ENCODE results near the gene SEPHS1.
"Not testable (repeated sequence)": the region's sequence is repeated elsewhere in the genome, so short reads cannot be mapped to it uniquely, and the experiment has no call there.

Gene SEPHS1

GRCh38 chr10:13331646-13332045, 16.4 kb downstream of the SEPHS1 start:
- no peak for DNase-seq (ENCODE audit: low read depth in 1 of 2, low spot score in 1 of 2)
- TF ChIP-seq SPI1 (IDR thresholded peaks at IDR 0.05; ENCODE audit: borderline replicate concordance, low read depth) = no peak
- TF ChIP-seq GABPA (IDR thresholded peaks at IDR 0.05; ENCODE audit: low read depth) = no peak
- no peak for TF ChIP-seq REST (IDR thresholded peaks at IDR 0.05; ENCODE audit: insufficient replicate concordance, low read depth)
- no peak for TF ChIP-seq CTCF (IDR thresholded peaks at IDR 0.05; ENCODE audit: insufficient read depth, low read length)
- TF ChIP-seq POLR2AphosphoS5 (IDR thresholded peaks at IDR 0.05; ENCODE audit: low read depth) = no peak
- H3K4me3 ChIP-seq (replicated peaks; ENCODE audit: insufficient read depth, low read length) = no peak overlapping the region

GRCh38 chr10:13330980-13331379, 17.1 kb downstream of the SEPHS1 start:
- not testable (repeated sequence) for H3K4me3 ChIP-seq (replicated peaks; ENCODE audit: insufficient read depth, low read length); H3K27ac ChIP-seq (replicated peaks); H3K27me3 ChIP-seq (ENCODE audit: insufficient read depth, poor library complexity, severe bottlenecking); DNase-seq (ENCODE audit: low read depth in 1 of 2, low spot score in 1 of 2)

More at GRCh38 chr10:13331646-13332045, 16.4 kb downstream of the SEPHS1 start:
- no peaks in the 10 kb centered on the region for H3K27me3 ChIP-seq (ENCODE audit: insufficient read depth, poor library complexity, severe bottlenecking)
- no peak overlapping the region for H3K27ac ChIP-seq (replicated peaks)

GRCh38 chr10:13329565-13329964, 18.5 kb downstream of the SEPHS1 start:
- DNase-seq (ENCODE audit: low read depth in 1 of 2, low spot score in 1 of 2) = no peak
- Histone ChIP-seq H3K4me3 (replicated peaks; ENCODE audit: insufficient read depth, low read length) (no peak overlapping the region), H3K27me3 (ENCODE audit: insufficient read depth, poor library complexity, severe bottlenecking) (no peaks in the 10 kb centered on the region), H3K27ac (replicated peaks) (no peak overlapping the region)
- TF ChIP-seq REST (IDR thresholded peaks at IDR 0.05; ENCODE audit: insufficient replicate concordance, low read depth) (no peak), CTCF (IDR thresholded peaks at IDR 0.05; ENCODE audit: insufficient read depth, low read length) (no peak), SPI1 (IDR thresholded peaks at IDR 0.05; ENCODE audit: borderline replicate concordance, low read depth) (no peak)

- TF ChIP-seq REST (IDR thresholded peaks at IDR 0.05; ENCODE audit: insufficient replicate concordance, low read depth) (no peak), GABPA (IDR thresholded peaks at IDR 0.05; ENCODE audit: low read depth) (no peak), POLR2AphosphoS5 (IDR thresholded peaks at IDR 0.05; ENCODE audit: low read depth) (no peak), SPI1 (IDR thresholded peaks at IDR 0.05; ENCODE audit: borderline replicate concordance, low read depth) (no peak), CTCF (IDR thresholded peaks at IDR 0.05; ENCODE audit: insufficient read depth, low read length) (no peak)
- no peak for DNase-seq (ENCODE audit: low read depth in 1 of 2, low spot score in 1 of 2)
- Histone ChIP-seq H3K27me3 (ENCODE audit: insufficient read depth, poor library complexity, severe bottlenecking) (no peaks in the 10 kb centered on the region), H3K27ac (replicated peaks) (no peak overlapping the region), H3K4me3 (replicated peaks; ENCODE audit: insufficient read depth, low read length) (no peak overlapping the region)
Observed at GRCh38 chr10:13328613-13329012, 19.5 kb downstream of the SEPHS1 start.

Data from HL-60 (cell line).